MCF 10A (cell line): ENCODE measurements around the gene GDPD2. TPM values are rescaled to one million over a fixed set of nuclear protein-coding genes. Genes with fewer than 3 reads are reported as not detected.
A peak's percentile ranks its signal among the peaks of the same experiment; 100 is the strongest.

Experiments used
- BruUV-seq: library from RNA; stranded (reverse); fragments of 400-500 nt; replicated peaks from 2 replicates; lab custom pipeline; 2021; lab: Mats Ljungman, UMichigan
- CTCF ChIA-PET: fragments of 300-600 bp; sonication (Branson Sonifier 250); formaldehyde crosslinking; extraction: SDS; loops from one replicate; lab custom pipeline; 2021; ENCODE audit warnings: antibody characterized with exemption, inconsistent platforms; lab: Yijun Ruan, JAX
- POLR2A ChIA-PET: fragments of 300-600, 350-650 bp; sonication (Branson Sonifier 250); formaldehyde crosslinking; extraction: SDS; loops from one replicate; lab custom pipeline; 2020; ENCODE audit warnings: antibody characterized with exemption, inconsistent platforms; lab: Yijun Ruan, JAX
- DNase-seq: peaks from one replicate; pipeline ENCODE4 v3.0.0-alpha.2; 2018; ENCODE audit not compliant: unreplicated experiment
- H3K27ac Mint-ChIP-seq: one replicate; pipeline ENCODE4 v1.8.0; 2022; ENCODE audit warnings: mild to moderate bottlenecking, low read depth, mixed read lengths; ENCODE audit not compliant: unreplicated experiment
- H3K27me3 Mint-ChIP-seq: one replicate; pipeline ENCODE4 v1.8.0; 2022; ENCODE audit warnings: mixed read lengths; ENCODE audit not compliant: insufficient read depth, unreplicated experiment
- H3K36me3 Mint-ChIP-seq: one replicate; pipeline ENCODE4 v1.8.0; 2022; ENCODE audit warnings: mild to moderate bottlenecking, moderate library complexity, mixed read lengths; ENCODE audit not compliant: insufficient read depth, unreplicated experiment
- H3K4me1 Mint-ChIP-seq: one replicate; pipeline ENCODE4 v1.8.0; 2022; ENCODE audit warnings: mixed read lengths; ENCODE audit not compliant: insufficient read depth, unreplicated experiment
- H3K4me3 Mint-ChIP-seq: one replicate; pipeline ENCODE4 v1.8.0; 2022; ENCODE audit warnings: mild to moderate bottlenecking, moderate library complexity, mixed read lengths; ENCODE audit not compliant: unreplicated experiment
- H3K9me3 Mint-ChIP-seq: one replicate; pipeline ENCODE4 v1.8.0; 2022; ENCODE audit warnings: mixed read lengths; ENCODE audit not compliant: unreplicated experiment
- intact Hi-C: fragments of 100-400 bp; cut with micrococcal nuclease; formaldehyde crosslinking; loops from 2 replicates; pipeline ENCODE4 v1.14.1; 2022
- total RNA-seq: library from RNA; stranded (reverse); gene quantifications from 2 replicates; pipeline ENCODE4 v1.2.3, GENCODE V29; 2022
- TF ChIP-seq, protein P1 (sequence below): fragments of 200-600 bp; IDR thresholded peaks from one replicate; pipeline ENCODE4 v1.8.0; 2022; ENCODE audit warnings: antibody characterized with exemption, mild to moderate bottlenecking; ENCODE audit not compliant: unreplicated experiment

Gene GDPD2
- total RNA-seq, 1 experiment from 2014 or later: not detected

DNA sequence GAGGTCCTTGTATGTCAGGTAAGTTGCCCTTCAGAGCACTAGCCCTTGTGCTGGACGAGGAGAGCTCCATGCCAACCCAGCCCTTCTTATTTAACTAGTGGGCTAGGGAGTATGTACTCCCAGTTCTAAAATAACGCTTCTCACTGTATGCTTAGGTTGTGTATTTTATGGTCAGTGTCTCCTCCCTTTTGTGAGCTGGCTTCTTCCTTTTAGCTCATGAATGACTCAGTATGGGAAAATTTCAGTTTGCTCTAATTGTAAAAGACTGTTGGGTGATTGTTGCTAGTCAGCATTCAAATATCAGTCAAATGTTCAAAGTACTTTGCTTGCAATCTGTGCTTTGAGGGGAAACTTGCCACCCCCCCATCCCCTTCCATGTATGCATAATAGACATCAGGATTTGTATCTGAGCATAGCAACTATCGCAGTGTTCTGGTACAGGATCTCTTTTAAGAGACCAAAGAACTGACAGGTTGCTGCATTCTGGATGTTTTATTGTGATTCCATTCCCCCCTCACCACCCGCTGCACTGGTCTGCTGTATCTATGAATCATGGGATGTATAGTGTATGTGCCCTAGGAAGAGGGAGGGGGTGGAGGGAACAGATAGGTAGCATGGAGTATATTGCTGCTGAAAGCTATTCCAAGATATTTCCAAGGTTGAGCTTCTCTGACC, 56.3 kb downstream of the GDPD2 start:
- no TSS peak for BruUV-seq
- Mint-ChIP-seq H3K4me3 (no peak overlapping the region), H3K36me3 (no peaks in the 10 kb centered on the region), H3K4me1 (peaks cover 33% of the 10 kb centered on the region), H3K27me3 (peaks cover 54% of the 10 kb centered on the region), H3K9me3 (no peaks in the 10 kb centered on the region), H3K27ac (no peak overlapping the region)
- intact Hi-C loops: no loop called here
- ChIA-PET POLR2A (interaction anchor here (0.8 to 3.1 kb wide), 4 partner anchors 24 to 75 kb away, joined by 3 to 18 read pairs (median 3); no protein-coding TSS in a partner anchor), CTCF (interaction anchor here (0.6 to 2.4 kb wide), 10 partner anchors 24 to 194 kb away, joined by 3 to 8 read pairs (median 3); no protein-coding TSS in a partner anchor)
- TF ChIP-seq, protein P1, sequence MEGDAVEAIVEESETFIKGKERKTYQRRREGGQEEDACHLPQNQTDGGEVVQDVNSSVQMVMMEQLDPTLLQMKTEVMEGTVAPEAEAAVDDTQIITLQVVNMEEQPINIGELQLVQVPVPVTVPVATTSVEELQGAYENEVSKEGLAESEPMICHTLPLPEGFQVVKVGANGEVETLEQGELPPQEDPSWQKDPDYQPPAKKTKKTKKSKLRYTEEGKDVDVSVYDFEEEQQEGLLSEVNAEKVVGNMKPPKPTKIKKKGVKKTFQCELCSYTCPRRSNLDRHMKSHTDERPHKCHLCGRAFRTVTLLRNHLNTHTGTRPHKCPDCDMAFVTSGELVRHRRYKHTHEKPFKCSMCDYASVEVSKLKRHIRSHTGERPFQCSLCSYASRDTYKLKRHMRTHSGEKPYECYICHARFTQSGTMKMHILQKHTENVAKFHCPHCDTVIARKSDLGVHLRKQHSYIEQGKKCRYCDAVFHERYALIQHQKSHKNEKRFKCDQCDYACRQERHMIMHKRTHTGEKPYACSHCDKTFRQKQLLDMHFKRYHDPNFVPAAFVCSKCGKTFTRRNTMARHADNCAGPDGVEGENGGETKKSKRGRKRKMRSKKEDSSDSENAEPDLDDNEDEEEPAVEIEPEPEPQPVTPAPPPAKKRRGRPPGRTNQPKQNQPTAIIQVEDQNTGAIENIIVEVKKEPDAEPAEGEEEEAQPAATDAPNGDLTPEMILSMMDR: no peak
- DNase-seq: peak; percentile 61

DNA sequence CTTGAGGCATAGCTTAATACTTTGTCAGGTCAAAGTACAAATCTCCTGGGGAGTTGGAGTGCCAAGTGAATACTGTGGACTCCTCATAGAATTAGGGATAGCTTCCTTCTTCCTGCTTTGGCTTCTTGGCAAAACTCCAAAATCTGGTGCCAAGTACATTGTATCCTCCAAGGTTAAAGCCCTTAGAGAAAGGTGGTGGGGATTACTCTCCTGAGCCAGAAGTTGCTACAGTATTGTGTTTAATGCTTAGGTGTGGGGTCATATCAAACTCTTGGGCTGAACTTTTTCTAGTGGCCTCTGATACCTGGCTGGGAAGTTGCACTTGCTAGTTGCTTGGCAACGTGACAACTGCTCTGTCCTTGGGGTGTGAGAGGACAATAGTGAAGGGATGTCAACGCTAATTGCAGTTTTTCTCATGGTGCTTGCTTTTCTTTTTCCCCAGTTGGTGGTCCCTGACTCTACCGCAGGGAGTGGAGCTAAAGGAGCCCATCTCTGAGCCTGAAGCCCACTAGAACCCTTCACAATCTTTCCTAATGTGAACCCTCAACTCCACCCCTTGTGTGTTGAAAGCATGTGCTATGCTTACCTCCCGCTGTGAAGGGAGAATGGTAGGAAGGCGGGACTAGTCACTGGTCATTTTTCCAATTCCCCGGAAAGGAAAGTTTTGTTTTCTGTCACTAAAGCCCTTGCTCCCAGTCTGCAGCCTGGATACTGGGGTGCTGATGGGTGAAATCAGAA, 57.0 kb downstream of the GDPD2 start:
- intact Hi-C loops: no loop called here
- no peaks in the 10 kb centered on the region for H3K36me3 Mint-ChIP-seq
- DNase-seq: peak; percentile 67
- H3K4me3 Mint-ChIP-seq: peak overlapping the region; percentile 11
- no TSS peak for BruUV-seq
- peak overlapping the region; percentile 63 for H3K27ac Mint-ChIP-seq
- peaks cover 57% of the 10 kb centered on the region for H3K27me3 Mint-ChIP-seq
- POLR2A ChIA-PET: interaction anchor here (0.7 to 3.1 kb wide), 3 partner anchors 11 to 74 kb away, joined by 3 to 18 read pairs (median 3); no protein-coding TSS in a partner anchor
- TF ChIP-seq, protein P1: no peak
- CTCF ChIA-PET: interaction anchor here (0.6 to 2.4 kb wide), 8 partner anchors 24 to 193 kb away, joined by 3 to 8 read pairs (median 3); no protein-coding TSS in a partner anchor
- H3K9me3 Mint-ChIP-seq: no peaks in the 10 kb centered on the region
- H3K4me1 Mint-ChIP-seq: peaks cover 33% of the 10 kb centered on the region

DNA sequence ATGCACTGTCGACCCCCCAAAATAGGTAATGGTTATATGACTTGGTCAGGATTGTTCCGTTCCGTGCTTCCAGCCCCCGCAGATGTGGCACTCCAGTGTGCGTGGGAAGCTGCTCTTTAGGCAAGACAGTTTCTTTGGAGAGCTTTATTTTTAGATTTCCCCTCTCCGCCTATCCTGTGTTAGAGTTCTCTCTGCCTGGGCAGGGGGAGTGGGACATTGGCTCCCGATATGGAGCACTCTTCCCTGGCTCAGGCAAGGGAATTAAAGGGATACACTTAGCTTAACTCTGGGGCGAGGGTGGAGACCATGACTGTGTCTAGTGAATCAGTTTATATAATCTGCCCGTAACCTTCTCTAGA, 57.5 kb downstream of the GDPD2 start:
- TF ChIP-seq, protein P1: no peak
- intact Hi-C loops: no loop called here
- ChIA-PET POLR2A (interaction anchor here (0.7 to 3.1 kb wide), 2 partner anchors 11 to 25 kb away, joined by 3 to 18 read pairs; no protein-coding TSS in a partner anchor), CTCF (interaction anchor here (0.7 to 2.4 kb wide), 5 partner anchors 27 to 184 kb away, joined by 3 to 8 read pairs (median 3); no protein-coding TSS in a partner anchor)
- H3K27ac Mint-ChIP-seq: peak overlapping the region; percentile 63
- no TSS peak for BruUV-seq
- H3K36me3 Mint-ChIP-seq: no peaks in the 10 kb centered on the region
- H3K4me3 Mint-ChIP-seq: peak overlapping the region; percentile 11
- H3K27me3 Mint-ChIP-seq: peaks cover 60% of the 10 kb centered on the region
- H3K4me1 Mint-ChIP-seq: peaks cover 33% of the 10 kb centered on the region
- peak; percentile 32 for DNase-seq
- H3K9me3 Mint-ChIP-seq: no peaks in the 10 kb centered on the region
